ENCODE data around the gene BTBD17.

- TF ChIP-seq CTCF (IDR thresholded peaks at IDR 0.05; ENCODE audit: low read depth, low read length) = no peak
- no peak for TF ChIP-seq MAX (IDR thresholded peaks at IDR 0.05; ENCODE audit: low read depth, low read length)
These were observed 1.8 kb downstream of the BTBD17 start for GRCh38 chr17:74359916-74360315.

Data from NB4 (cell line).